HG02623 (cell line): ENCODE measurements around the gene ZNF691.
"Not testable (repeated sequence)": the region's sequence is repeated elsewhere in the genome, so short reads cannot be mapped to it uniquely, and the experiment has no call there.

Source experiments
- ATAC-seq: cut with Tn5 transposase; IDR thresholded peaks from one replicate; pipeline ENCODE4 v1.9.1; 2021; ENCODE audit warnings: moderate library complexity; ENCODE audit not compliant: unreplicated experiment

Gene ZNF691, protein sequence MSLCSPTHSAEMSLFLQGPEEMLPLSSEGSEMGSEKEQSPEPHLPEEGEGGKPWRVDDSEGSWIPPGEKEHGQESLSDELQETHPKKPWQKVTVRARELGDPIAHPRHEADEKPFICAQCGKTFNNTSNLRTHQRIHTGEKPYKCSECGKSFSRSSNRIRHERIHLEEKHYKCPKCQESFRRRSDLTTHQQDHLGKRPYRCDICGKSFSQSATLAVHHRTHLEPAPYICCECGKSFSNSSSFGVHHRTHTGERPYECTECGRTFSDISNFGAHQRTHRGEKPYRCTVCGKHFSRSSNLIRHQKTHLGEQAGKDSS

DNA sequence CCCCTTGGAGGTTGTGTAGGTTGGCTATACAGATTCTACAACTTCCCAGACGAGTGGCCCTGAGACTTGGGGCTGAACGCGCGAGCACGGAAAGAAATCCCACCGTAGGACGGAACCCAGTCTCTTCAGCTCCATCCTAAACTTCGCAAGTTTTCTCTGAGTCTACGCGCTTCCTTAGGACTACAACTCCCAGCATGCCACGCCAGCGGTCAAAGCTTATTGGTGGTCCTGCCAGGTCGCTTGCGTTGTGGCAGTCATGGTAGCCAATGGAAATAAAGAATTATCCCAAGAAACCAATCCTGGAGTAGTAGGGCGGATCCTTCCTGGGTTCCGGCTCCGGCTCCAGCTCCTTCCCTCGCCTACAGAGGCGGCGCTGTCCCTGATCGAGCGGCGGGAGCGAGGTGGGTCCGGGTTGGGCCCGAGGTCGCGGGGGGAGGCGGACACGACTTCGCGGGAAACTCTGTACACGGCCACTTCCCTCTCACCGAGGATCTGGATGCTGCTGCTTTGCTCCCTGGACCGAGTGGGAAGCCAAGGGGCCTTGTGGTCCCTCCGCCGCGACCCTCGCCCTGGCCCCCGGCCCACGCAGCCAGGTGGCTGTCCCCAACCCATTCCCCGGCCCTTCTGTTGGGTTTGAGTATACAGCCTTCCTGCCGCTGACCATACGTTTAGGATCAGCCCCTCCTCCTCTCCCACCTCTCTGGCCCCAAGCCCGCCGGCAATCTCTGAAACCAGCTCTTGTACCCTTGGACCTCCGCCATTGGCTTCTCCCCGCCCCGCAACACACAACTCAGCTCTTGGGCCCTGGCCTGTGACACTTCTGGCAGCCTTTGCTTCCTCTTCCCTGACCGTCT is at the start of gene ZNF691:
TSS of gene ZNF691 (plus strand) at position 357 of the 854 bp plus-strand sequence. CDS start 3,046 bp downstream, outside the sequence.
- ATAC-seq: peak; percentile 90

DNA sequence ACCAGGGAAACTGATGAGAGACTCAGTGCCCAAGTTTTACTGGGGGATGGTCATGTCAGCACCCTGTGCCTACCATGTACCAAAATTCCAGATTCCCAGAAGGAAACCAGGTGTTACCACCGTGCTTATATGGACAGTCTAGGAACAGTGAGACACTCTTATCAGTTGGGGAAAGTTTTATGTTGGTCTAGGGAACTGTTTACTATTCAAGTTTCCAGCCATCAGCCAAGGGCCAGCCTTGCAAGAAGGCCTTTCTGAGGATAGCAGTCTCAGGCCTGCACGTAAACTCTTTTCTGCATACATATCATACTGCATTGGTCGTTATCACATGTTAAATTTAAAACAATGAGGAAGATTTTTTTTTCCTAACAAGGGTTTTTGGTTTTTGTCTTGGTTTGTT is 49.0 kb upstream of the ZNF691 start:
- no peak for ATAC-seq

DNA sequence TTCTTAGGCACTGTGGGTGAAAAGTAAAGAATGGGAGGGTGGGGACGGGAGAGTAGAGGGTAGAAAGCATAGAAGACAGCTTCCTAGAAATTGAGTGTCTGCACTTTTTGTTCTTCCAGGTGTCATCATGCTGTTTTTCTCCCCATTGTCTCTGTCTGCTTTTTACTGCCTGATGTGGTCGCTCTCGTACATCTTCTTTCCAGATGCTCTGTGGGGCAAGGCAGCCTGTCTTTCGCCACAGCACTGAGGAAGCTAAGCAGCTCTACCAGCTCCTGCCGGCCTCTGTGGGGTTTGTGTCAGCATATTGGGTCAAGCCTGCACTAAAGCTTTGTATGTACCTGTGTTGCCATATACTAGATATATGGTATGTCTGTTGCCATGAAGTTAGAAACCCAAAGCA is 48.4 kb upstream of the ZNF691 start:
- no peak for ATAC-seq

DNA sequence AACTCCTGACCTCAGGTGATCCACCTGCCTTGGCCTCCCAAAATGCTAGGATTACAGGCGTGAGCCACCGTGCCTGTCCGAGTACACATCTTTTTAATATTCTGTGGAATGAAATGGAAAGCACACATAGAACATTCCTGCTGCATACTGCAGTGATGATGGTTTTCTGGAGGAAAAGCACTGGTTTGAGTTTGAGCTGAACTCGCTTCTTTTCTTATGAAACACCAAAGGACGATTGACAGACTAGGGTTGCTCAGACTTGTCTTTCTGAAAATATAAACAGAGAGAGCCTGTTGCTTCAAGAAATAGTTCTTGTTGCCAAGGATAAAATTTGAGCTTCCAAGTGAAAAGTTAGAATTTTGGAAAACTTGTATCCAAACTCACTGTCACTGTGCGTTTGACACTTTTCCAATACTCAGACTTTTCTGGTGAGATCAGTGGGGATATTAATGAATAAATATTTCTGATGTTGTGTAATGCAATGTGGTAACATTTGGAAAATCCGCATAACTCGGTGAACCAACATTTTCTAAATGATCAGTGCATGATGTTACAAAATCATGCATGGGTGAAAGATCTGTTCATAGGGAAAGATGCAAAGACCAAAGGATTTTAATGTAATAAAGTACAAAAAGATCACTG is 44.5 kb upstream of the ZNF691 start:
- no peak for ATAC-seq

DNA sequence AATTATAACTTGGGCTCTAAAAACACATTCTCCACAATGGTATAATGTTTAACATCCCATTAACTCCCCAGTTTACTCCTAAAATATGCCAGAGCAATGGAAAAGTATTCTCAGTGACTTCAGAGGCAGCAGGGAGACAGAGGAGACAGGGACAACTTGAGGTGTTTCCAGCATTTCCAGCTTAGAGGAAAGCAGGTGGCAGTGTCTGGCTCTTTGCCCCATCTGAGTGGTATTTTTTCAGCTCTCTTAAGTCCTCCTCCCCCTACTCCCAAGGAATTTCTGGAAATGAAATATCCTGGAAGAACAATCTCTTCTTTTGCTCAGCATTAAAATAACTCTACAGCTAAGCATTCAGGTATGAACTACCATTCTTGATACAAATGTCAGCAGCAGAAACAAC is 40.2 kb upstream of the ZNF691 start:
- no peak for ATAC-seq

DNA sequence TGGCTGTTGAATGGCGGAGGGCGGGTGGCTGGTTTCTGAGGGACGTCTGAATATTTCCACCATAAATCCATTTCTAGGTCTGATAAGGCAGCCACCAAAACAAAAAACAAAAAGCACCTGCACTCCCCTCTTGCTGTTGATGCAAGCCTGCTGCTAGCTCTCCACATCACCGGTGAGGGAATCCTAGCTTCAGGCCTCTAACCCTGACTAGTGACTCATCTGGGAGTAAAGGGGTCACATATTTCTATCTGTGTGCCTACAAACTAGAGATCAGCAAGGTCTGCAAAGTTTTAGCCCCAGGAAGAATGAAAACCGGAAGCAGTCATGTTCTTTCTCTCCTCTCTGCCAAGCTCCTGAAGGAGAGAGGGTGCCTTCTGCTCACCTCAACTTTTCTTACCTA is 39.8 kb upstream of the ZNF691 start:
- no peak for ATAC-seq

DNA sequence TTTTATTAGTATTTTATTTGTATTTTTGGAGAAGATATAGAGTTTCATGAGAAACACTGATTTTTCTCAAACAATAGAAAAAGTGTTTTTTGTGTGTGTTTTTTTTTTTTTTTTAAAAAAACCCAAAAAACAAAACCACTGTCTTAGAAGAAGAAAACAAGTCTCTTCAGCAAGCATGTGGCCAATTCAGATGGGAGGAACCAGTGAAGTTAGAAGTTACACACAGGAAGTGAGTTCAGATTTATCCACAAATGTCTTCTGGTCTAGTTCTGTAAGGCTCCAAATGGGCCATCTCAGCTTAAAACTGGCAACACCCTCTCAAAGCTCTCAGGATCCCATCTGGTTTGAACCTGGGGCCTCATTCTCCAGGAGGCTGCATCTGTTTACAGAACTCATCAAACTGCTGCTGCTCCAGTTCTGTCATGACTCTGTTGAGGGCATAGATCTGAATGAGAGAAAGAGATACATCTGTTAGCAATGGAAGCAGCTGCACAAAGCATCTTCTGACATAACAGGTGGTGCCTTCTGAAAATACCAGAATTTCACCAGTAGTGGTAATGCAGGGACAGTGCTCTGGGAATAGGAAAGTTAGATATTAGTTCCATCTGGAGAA is 39.3 kb upstream of the ZNF691 start:
- ATAC-seq: no peak

DNA sequence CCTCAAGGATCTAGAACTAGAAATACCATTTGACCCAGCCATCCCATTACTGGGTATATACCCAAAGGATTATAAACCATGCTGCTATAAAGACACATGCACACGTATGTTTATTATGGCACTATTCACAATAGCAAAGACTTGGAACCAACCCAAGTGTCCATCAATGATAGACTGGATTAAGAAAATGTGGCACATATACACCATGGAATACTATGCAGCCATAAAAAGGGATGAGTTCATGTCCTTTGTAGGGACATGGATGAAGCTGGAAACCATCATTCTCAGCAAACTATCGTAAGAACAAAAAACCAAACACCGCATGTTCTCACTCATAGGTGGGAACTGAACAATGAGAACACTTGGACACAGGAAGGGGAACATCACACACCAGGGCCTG is 31.6 kb upstream of the ZNF691 start:
- ATAC-seq: not testable (repeated sequence)

DNA sequence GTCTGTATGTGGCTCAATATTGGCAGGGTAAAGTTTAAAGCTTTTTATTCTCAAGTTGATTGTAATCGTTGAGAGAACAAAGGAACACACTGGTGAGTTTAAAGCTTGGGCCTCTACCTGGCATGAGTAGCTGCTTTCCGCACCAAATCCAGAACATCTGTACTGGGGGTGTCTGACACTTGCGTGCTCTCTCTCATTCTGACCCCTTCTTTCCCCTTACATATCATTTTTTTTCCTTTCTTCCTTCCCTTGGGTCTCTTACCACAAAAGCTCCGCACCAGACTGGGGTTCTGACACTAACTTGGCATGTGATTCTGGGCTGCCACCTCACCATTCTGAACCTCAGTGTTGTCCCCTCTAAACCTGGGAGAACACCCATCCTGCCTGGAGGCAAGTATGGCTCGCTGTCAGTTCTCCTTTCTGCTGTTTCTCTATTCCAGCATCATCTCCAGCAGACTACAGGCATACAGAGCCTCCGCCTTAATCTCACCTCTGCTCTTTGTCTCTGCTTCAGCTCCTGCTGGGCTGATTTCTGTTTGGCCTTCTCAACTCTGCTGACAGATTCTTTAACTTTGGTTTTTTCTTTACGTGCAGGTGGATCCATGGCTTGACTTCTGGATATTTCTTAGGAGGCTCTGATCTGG is 30.4 kb upstream of the ZNF691 start:
- no peak for ATAC-seq

DNA sequence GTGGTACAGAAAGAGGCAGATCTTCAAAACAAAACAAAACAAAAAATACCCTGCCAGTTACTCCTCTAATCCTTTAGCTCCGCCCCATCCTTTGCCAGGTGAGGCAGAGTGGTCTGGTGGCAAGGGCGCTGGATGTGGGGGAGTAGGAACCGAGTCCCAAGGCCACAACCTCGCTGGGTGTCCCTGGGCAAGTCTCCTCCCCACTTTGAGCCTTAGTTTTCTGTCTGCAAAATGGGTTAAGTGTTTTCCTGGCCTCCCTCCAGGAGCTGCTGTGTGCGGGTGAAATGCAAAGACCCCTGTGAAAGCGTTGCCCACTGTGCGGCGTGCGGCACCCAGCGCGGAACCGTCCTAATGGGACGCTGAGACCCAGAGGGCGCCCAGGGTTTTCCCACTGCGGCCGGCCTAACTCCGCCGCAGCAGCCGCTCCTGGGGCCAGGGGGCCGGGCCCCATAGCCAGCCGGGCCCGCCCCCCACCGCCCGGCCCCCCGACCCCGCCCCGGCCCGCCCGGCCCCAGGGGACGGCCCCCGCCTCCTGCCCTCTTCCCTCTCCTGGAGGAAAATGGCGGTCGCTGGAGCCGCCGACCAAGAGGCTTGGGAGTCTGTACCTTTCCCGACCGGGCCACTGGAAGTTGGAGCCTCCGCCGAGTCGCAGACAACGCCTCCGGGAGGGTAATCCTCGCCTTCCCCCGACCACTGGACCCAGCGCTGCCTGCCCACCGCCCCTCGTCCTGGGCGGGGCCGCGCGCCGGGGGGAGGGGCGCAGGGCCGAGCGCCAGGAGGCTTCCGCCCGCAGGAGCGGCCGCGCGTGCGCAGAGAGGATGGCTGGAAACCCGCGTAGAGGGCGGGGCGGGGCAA is 29.6 kb upstream of the ZNF691 start, which contains the start of the genes ERMAP and SVBP:
TSS of gene ERMAP (plus strand) at position 538 of the 855 bp plus-strand sequence. CDS start 13,327 bp downstream, outside the sequence.
TSS of gene SVBP (minus strand) at position 813 of the 855 bp plus-strand sequence. CDS start 853 bp downstream, outside the sequence.
- ATAC-seq: peak; percentile 75

DNA sequence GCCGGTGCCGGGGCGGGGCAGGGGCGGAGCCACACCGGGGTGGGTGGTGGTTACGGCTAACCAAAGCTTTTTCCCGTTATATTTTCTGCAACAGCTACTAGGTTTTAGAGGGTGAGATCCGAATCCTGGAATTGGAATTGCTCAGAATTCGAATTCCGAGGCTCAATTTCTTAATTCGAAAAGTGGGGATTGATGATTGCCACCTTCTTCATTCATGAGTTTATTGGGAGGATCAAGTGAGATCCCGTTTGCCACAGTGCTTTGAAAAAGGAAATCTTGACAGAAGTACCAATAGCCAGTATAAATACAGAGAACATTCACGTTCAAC is 29.0 kb upstream of the ZNF691 start:
- no peak for ATAC-seq

DNA sequence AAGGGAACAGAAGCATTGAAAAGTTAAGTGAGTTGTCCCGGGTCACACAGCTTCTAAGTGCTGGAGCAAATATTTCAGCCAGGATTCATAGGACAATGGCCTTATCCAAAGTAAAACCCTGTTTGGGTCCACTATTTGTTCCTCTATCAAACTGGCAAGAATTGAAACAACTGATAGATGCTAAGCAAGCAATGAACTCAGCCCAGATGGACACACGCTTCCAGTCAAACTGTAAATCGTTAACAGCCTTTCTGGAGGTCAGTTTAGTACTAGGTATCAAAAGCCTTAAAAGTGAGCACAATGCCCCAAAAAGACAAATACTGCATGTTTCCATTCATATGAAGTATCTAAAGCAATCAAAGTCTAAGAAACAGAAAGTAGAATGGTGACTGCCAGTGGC is 28.4 kb upstream of the ZNF691 start:
- no peak for ATAC-seq

DNA sequence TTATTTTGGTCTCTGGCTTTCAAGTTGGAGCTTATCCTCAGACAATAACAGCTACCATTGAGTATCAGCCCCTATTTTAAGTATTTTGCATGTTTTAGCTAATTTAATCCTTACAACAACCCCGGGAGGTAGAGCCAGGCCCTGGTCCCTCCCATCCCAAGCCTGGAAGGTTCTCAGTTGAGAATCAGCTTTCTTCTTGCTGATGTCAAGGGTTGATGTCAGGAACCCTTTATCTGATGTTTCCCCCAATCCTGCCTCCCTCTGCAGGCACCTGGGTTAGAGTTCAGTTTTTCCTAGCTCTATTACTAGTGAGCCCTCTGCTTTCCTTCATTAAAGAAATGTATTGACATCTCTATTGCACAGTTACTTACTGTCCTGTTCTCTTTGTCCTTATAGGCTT is 25.6 kb upstream of the ZNF691 start:
- no peak for ATAC-seq

DNA sequence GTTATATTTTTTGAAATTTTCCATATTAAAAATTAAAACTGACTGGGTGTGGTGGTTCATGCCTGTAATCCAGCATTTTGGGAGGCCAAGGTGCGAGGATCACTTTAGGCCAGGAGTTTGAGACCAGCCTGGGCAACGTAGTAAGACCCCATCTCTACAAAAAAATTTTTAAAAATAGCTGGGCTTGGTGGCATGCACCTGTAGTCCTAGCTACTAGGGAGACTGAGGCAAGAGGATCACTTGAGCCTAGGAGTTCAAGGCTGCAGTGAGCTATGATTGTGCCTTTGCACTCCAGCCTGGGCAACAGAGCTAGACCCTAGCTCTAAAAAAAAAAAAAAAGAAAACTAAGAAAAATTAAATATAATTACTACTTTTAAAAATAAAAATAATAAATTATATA is 24.7 kb upstream of the ZNF691 start:
- no peak for ATAC-seq

DNA sequence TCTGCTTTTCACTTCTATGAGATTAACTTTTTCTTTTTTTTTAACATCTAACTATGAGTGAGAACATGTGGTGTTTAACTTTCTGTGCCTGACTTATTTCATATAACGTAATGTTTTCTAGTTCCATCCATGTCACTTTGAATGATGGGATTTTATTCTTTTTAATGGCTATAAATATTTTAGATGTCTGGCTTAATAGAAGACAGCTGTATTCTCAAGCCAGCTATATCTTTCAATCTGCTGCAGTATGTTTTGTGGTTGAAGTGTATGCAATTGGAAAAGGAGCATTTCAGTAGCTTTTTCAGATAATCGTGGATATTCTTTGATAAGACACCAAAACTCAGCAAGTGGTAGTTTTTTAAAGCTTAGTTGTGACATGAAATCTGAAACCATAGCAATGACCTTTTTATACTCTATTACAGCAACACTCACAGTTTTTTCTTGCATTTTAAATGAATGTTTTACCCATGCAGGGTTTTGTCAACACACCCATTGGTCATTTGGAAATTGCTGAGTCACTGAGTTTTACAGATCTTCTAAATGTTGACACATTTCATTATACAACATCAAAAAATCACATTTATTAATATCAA is 23.5 kb upstream of the ZNF691 start:
- no peak for ATAC-seq

DNA sequence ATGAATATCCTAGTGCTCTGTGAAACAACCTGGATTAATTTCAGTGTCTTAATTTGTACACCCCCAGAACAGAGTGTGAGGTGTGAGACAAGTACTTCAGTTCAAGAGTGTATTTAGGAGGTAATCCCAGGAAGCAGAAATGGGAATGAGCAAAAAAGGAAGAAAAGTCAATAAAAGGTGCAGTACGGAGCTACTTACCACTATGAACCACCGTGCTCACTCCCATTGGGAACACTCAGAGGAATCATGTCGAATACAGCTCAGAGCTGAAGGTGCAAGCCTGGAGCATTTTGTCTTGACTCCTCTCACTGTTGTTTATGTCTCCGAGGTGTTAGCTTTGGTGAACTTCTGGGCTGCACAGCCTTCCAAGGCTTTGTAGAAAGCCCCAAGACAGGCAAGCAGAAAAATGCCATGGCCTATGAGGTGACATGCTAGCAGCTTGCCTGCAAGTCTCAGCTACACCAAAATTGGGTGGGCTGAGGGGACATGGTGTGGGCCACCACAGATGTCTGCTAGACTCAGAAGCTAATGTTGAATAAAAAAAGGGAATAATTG is 21.9 kb upstream of the ZNF691 start:
- ATAC-seq: no peak

DNA sequence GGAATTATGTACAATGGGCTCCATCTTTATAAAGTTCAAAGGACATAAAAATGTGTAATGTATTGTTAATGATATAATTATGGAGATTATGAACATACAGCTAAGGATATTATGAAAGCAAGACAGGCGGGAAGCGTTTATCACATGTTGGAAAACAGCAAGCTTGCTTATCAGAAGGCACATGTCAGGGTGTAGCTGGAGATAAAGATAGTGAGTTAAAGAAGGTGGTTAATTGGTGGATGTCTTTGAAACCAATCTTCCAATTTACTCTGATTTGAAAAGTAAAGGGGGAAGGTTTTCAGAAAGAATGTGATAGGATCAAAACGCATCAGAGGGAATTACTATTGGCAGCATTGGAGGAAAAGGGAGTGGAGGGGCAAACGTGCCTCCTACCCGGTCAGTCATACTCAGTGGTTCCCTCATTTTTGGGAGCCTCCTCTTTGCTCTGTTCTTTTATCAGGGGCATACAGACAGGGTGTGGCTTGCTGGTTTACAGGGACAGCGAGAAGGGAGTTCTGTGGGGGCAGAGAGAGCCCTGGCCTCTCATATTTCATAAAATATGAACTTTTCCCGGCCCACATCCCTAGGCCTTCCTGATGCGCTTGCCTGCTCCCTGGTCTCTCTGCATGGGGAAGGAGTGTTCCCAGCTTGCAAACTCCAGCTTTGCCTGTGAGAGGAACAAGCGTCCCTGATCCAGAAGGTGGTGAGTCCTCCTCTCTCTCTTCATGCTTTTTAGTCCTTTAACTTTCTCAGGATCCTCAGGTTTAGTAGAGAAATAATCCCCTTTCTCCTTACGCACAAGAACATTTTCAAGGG is 21.2 kb upstream of the ZNF691 start:
- no peak for ATAC-seq

DNA sequence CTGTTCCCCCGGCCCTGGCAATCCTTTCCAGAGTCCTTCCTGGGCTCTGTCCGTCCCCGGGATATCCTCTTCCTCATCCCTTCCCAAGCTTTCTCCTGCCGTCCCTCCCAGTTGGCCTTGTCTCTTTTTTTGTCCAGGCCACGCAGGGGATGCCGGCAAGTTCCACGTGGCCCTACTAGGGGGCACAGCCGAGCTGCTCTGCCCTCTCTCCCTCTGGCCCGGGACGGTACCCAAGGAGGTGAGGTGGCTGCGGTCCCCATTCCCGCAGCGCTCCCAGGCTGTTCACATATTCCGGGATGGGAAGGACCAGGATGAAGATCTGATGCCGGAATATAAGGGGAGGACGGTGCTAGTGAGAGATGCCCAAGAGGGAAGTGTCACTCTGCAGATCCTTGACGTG is 15.8 kb upstream of the ZNF691 start:
- no peak for ATAC-seq
